Measurements from ENCODE around the gene PCBP4.

Gene PCBP4

GRCh38 chr3:51986010-51986947, 19.0 kb upstream of the PCBP4 start:
- DNase-seq (ENCODE audit: low read depth) = no peak
- TF ChIP-seq CTCF (IDR thresholded peaks at IDR 0.05; ENCODE audit: low read length, missing control alignments) = no peak
- H3K4me3 ChIP-seq (replicated peaks; ENCODE audit: low read depth, low read length) = no peak overlapping the region

DNA sequence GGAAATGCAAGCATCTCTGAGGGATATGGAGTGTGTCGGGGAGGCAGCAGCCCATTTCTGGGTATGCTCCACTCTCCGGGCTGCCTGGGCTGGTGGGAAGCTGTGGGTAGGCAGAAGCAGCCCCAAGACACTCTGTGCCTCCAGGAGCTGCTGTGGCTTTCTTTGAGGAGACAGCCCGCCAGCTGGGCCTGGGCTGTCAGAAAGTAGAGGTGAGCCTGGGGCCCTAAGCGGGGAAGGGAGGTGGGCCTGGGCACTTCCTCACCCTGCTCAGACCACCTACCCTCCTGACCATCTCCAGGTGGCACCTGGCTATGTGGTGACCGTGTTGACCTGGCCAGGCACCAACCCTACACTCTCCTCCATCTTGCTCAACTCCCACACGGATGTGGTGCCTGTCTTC, 17.8 kb upstream of the PCBP4 start:
- no peak for DNase-seq (ENCODE audit: low read depth)
- no peak for TF ChIP-seq CTCF (IDR thresholded peaks at IDR 0.05; ENCODE audit: low read length, missing control alignments)

DNA sequence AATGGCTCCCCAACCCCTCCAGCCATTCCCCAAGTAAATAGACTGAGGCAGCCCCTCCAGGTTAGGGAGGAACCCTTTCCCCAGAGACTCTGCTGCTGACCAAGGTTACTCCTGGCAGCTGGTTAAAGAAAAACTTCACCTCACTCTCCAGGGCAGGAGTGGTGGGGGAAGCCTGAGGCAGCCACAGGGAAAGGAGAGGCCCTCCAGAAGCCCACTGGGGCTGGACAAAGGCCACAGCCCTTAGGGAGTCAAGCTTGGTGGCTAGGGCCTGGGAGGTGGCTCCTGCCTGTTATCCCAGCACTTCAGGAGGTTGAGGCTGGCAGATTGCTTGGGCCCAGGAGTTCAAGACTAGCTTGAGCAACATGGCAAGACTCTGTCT, 17.0 kb upstream of the PCBP4 start:
- TF ChIP-seq CTCF (IDR thresholded peaks at IDR 0.05; ENCODE audit: low read length, missing control alignments) = no peak
- no peak overlapping the region for H3K4me3 ChIP-seq (replicated peaks; ENCODE audit: low read depth, low read length)
- no peak for DNase-seq (ENCODE audit: low read depth)

More for the DNA sequence above, 17.8 kb upstream of the PCBP4 start:
- H3K4me3 ChIP-seq (replicated peaks; ENCODE audit: low read depth, low read length) = no peak overlapping the region

- no peak for DNase-seq (ENCODE audit: low read depth)
- H3K4me3 ChIP-seq (replicated peaks; ENCODE audit: low read depth, low read length) = peak overlapping the region; percentile 65
- TF ChIP-seq CTCF (IDR thresholded peaks at IDR 0.05; ENCODE audit: low read length, missing control alignments) = no peak
These were observed 16.5 kb upstream of the PCBP4 start for GRCh38 chr3:51983578-51984268.

- DNase-seq (ENCODE audit: low read depth) = peak; percentile 91
- peak within 1 kb of the TSS; percentile 65 for H3K4me3 ChIP-seq (replicated peaks; ENCODE audit: low read depth, low read length)
- TF ChIP-seq CTCF (IDR thresholded peaks at IDR 0.05; ENCODE audit: low read length, missing control alignments) = no peak
These were observed 15.8 kb upstream of the PCBP4 start, which contains the start of gene ACY1 for GRCh38 chr3:51982838-51983577. ACY1 (plus strand) TSS chr3:51983535; CDS start chr3:51984065, 530 bp downstream.

- peak overlapping the region; percentile 65 for H3K4me3 ChIP-seq (replicated peaks; ENCODE audit: low read depth, low read length)
- DNase-seq (ENCODE audit: low read depth) = no peak
- peak; percentile 47 for TF ChIP-seq CTCF (IDR thresholded peaks at IDR 0.05; ENCODE audit: low read length, missing control alignments)
These were observed 15.1 kb upstream of the PCBP4 start for GRCh38 chr3:51982352-51982837.
